ENCODE data around the gene PLCB1.

The PLCB1 gene

DNA sequence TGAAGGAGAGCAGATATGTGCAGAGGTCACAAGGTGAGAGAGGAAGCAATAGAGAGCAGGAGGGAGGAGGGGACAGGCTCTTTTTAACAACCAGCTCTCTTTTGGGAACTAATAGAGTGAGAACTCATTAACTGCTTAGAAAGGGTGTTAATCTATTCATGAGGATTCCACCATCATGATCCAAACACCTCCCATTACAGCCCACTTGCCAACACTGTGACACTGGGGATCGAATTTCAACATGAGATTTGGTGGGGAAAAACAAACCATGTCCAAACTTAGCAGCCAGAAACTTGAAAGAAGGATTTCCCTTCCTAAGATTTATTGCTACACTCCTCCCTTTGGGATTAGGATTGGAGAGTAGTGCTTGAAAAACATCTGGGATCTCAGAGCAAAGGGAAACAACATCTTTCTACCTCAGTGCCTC, 801.3 kb downstream of the PLCB1 start:
- no peak for DNase-seq

- DNase-seq, result no peak
Observed at GRCh38 chr20:8934362-8934761, 802.3 kb downstream of the PLCB1 start.

All from KG1 (cell line).